Measurements from ENCODE around the gene RFX4. TPM values are rescaled to one million over a fixed set of nuclear protein-coding genes. Genes with fewer than 3 reads are reported as not detected.
"Not testable (repeated sequence)": the region's sequence is repeated elsewhere in the genome, so short reads cannot be mapped to it uniquely, and the experiment has no call there.

The RFX4 gene
- polyA plus RNA-seq, 3 donors from 2014 or later, result not detected

DNA sequence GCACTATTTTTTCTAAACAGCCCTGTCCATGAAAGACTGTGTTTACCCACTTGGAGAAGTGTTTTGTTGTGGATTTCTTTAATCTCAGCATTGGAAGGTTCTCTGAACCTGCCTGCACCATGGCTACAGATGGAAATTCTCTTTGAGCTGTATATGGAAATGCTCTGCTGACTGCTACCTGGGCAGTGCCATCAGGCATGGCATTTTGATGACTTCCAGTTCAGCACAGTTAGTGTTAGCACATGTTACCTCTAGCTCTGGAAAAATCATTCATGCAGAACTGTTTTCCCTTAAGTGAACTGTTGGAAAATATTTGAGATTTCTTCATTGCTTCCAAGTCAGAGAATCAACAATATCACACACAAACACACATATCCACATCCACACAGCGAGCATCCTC, 139.1 kb downstream of the RFX4 start:
- Mint-ChIP-seq H3K4me3 (no peak overlapping the region), H3K36me3 (no peaks in the 10 kb centered on the region), H3K27ac (no peak overlapping the region), H3K9me3 (no peaks in the 10 kb centered on the region), H3K27me3 (ENCODE audit: low read depth in 3 of 3) (peaks cover 0 to 3% (median 2%) of the 10 kb centered on the region in 3 donors), H3K4me1 (no peaks in the 10 kb centered on the region)
- no peak for DNase-seq

DNA sequence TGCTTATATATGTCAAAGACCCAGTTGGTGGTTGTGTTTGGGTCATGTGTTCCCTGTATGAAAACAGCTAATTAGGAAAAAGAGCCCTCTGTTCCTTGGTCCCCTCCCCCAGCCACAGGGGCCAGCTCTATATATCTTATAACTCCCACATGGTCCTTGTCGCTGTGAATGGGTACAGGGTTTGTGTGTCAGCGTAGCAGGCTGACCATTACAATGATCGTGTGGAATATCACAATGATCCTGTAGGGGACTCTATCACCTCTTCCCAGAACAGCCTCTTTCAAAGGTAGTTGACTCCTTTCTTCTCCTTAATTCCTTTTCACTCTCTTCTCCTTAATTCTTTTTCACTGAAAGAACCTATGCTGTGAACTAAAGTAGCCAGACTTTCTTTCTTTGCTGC, 140.0 kb downstream of the RFX4 start:
- Mint-ChIP-seq H3K4me1 (no peaks in the 10 kb centered on the region), H3K27me3 (ENCODE audit: low read depth in 3 of 3) (peaks cover 0 to 5% (median 3%) of the 10 kb centered on the region in 3 donors), H3K27ac (no peak overlapping the region), H3K4me3 (no peak overlapping the region), H3K9me3 (no peaks in the 10 kb centered on the region), H3K36me3 (no peaks in the 10 kb centered on the region)
- no peak for DNase-seq

DNA sequence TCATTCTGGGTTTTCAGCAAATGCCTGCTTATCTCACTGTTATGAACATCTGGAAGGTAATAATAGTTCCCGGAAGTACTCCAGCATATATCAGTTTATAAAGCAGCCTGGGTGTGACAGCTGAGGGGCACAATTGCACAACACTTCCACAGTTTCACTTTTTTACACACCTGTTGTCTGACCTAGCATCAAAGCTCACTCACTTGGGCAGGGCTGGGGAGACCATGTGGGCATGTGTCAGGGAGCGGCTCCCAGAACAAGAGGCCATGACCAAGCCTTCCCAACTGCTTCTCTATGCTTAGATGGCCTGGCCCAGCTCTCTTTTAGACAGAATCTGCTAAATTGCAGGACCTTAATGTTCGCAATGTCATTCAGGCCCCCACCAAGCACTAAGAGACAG, 140.6 kb downstream of the RFX4 start:
- no peak for DNase-seq
- Mint-ChIP-seq H3K27me3 (ENCODE audit: low read depth in 3 of 3) (peaks cover 0 to 5% (median 3%) of the 10 kb centered on the region in 3 donors), H3K9me3 (no peaks in the 10 kb centered on the region), H3K27ac (no peak overlapping the region), H3K36me3 (no peaks in the 10 kb centered on the region), H3K4me1 (no peaks in the 10 kb centered on the region), H3K4me3 (no peak overlapping the region)

DNA sequence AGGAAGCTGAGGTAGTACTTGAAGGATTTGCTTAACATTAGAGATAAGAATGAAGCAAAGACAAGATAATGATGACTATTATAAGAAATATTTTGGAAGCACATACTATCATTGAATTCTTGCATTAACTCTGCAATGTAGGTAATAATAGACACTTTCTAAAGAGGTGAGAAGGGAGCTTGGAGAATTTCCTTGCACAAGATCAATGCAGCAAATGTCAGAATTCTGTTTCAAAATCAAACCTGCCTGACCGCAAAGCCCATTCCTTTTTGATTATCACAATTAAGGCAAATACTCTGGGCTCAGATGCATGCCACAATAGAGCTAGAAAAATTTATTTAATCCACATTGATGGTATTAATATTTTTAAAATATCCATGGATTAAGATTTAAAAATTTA, 141.3 kb downstream of the RFX4 start:
- Mint-ChIP-seq H3K9me3 (no peaks in the 10 kb centered on the region), H3K4me1 (no peaks in the 10 kb centered on the region), H3K27ac (no peak overlapping the region), H3K36me3 (no peaks in the 10 kb centered on the region), H3K4me3 (no peak overlapping the region), H3K27me3 (ENCODE audit: low read depth in 3 of 3) (peaks cover 0 to 5% (median 3%) of the 10 kb centered on the region in 3 donors)
- DNase-seq, result no peak

DNA sequence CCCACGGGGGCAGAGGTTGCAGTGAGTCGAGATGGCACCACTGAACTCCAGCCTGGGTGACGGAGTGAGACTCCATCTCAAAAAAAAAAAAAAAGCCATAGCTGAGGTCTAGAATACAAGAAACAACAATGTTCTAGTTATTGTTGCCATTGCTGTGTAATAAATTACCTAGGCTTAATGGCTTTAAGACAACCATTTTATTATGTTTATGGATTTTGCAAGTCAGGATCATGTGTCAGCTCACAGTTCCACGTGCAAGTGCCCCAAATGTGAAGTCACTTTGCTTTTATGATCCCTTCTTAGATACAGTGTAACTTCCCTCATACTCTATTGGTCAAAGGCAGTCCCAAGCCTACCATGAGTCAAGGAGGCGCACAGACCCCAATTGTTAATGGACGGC, 142.1 kb downstream of the RFX4 start:
- DNase-seq, result no peak
- H3K4me3 Mint-ChIP-seq, result no peak overlapping the region
- H3K4me1 Mint-ChIP-seq, result no peaks in the 10 kb centered on the region
- no peaks in the 10 kb centered on the region for H3K9me3 Mint-ChIP-seq
- peaks cover 3 to 5% (median 3%) of the 10 kb centered on the region in 3 donors for H3K27me3 Mint-ChIP-seq (ENCODE audit: low read depth in 3 of 3)
- no peak overlapping the region for H3K27ac Mint-ChIP-seq
- H3K36me3 Mint-ChIP-seq, result no peaks in the 10 kb centered on the region

DNA sequence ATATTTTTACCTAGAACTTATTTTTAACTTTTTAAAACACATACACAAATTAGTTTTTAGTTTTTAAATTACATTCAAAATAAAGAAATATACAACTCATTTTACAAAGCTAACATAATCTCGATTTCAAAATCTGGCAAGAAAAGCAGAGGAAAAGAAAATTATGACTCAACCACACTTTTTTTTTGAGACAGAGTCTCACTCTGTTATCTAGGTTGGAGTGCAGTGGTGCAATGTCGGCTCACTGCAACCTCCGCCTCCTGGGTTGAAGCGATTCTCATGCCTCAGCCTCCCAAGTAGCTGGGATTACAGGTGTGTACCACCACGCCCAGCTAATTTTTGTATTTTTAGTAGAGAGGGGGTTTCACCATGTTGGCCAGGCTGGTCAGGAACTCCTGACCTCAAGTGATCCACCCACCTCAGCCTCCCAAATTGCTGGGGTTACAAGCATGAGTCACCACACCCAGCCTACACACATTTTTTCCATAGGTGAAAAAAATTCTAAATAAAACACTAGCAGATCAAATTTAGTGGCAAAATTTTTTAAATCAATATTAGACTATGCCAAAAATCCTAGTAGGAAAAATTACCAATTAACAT, 143.9 kb downstream of the RFX4 start:
- not testable (repeated sequence) for DNase-seq; H3K27me3 Mint-ChIP-seq (ENCODE audit: low read depth in 3 of 3)

DNA sequence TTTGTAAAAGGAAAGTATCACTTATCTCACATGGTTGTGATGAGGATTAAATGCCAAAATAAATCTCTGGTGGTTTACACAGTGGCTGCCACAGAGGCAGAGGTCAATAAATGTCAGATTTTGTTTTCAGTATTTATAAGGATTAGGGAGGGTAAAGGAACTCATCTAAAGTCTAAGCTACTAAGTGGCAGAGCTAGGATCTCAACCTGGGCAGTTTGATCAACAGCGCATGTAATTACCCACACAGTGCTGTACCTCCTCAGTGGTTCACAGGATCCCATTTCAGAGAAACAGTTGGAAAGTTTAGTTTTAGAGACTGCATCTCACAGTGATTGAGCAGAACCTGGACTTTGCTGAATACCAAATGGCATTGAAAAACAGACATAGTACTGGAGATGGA, 146.8 kb downstream of the RFX4 start:
- Mint-ChIP-seq H3K9me3 (no peaks in the 10 kb centered on the region), H3K4me3 (no peak overlapping the region), H3K36me3 (no peaks in the 10 kb centered on the region), H3K27ac (no peak overlapping the region), H3K4me1 (no peaks in the 10 kb centered on the region), H3K27me3 (ENCODE audit: low read depth in 3 of 3) (peaks cover 0 to 3% (median 3%) of the 10 kb centered on the region in 3 donors)
- DNase-seq, result no peak

More for the DNA sequence above, 143.9 kb downstream of the RFX4 start:
- H3K9me3 Mint-ChIP-seq, H3K4me1 Mint-ChIP-seq, H3K36me3 Mint-ChIP-seq, H3K27ac Mint-ChIP-seq, H3K4me3 Mint-ChIP-seq: not testable (repeated sequence)

DNA sequence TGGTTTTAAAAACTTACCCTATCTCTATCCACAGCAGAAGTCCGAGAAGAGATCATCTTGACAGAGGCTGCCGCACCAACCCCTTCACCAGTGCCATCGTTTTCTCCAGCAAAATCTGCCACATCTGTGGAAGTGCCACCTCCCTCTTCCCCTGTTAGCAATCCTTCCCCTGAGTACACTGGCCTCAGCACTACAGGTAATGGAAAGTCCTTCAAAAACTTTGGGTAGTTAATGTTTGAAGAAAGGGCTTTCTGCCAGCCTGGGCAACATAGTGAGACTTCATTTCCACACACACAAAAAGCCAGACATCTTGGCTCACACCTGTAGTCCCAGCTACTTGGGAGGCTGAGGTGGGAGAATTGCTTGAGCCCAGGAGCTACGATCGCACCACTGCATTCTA, 150.1 kb downstream of the RFX4 start:
- no peak overlapping the region for H3K4me3 Mint-ChIP-seq
- DNase-seq, result no peak
- peaks cover 0 to 5% (median 5%) of the 10 kb centered on the region in 3 donors for H3K27me3 Mint-ChIP-seq (ENCODE audit: low read depth in 3 of 3)

DNA sequence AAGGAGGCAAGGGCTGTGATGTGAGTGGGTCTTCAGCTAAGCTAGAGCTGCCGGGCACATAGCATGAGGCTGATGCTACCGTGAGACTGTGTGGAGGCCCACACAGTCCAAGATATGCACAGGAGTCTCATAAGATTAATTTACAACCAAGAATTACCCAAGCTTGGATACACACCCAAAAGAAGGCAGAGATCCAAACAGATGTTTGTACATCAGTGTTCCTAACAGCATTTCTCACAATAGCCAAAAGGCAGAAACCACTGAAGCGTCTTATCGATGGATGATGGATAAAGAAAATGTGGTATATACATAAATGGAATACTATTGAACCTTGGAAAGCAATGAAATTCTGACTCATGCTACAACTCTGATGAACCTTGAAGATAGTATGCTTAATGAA, 150.9 kb downstream of the RFX4 start:
- H3K4me3 Mint-ChIP-seq, result no peak overlapping the region
- no peaks in the 10 kb centered on the region for H3K9me3 Mint-ChIP-seq
- DNase-seq, result no peak
- H3K4me1 Mint-ChIP-seq, result no peaks in the 10 kb centered on the region
- H3K27ac Mint-ChIP-seq, result no peak overlapping the region
- H3K27me3 Mint-ChIP-seq (ENCODE audit: low read depth in 3 of 3), result peaks cover 0 to 5% (median 5%) of the 10 kb centered on the region in 3 donors
- H3K36me3 Mint-ChIP-seq, result no peaks in the 10 kb centered on the region

More for the DNA sequence above, 150.1 kb downstream of the RFX4 start:
- Mint-ChIP-seq H3K9me3 (no peaks in the 10 kb centered on the region), H3K27ac (no peak overlapping the region), H3K4me1 (no peaks in the 10 kb centered on the region), H3K36me3 (no peaks in the 10 kb centered on the region)

DNA sequence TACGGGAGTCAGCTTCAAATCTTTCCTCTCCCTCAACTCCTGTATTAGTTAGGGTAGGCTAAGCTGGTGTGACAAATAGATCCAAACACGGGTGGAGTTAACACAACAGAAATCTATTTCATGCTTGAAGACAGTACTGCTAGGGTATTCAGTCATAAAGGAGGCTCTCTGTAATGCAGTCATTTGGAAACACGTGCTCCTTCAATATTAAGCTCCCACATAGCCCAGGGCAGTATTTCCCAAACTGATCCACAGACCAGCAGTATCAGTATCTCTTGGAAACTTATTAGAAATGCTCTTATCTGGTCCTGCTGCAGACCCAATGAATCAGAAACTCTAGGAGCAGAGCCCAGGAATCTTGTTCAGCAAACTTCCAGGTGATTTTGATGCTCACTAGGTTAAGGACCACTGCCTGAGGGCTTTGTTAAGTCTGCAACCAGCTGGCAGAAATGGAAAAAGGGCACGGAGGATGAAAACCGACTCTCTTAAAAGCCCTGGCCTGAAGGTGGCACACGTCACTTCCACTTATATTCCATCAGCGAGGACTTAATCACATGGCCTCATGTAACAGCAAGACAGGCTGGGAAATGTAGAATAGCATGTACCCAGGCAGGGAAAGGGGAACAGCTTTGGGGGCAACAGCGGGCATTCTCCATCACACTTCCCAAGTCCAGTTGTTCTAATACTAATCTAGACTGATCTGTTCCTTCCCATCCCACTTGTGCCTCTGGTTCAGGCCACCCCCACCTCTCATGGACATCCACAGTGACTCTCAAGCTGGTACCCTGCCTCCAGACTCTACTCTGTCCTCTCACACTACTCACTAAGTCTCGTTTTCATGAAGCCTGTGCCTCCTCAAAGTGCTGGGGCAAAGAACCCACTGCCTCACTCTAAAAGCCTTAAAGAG, 153.5 kb downstream of the RFX4 start:
- Mint-ChIP-seq H3K36me3 (no peaks in the 10 kb centered on the region), H3K4me3 (no peak overlapping the region), H3K9me3 (no peaks in the 10 kb centered on the region), H3K27me3 (ENCODE audit: low read depth in 3 of 3) (peaks cover 2 to 7% (median 2%) of the 10 kb centered on the region in 3 donors), H3K4me1 (no peaks in the 10 kb centered on the region), H3K27ac (no peak overlapping the region)
- DNase-seq, result no peak

DNA sequence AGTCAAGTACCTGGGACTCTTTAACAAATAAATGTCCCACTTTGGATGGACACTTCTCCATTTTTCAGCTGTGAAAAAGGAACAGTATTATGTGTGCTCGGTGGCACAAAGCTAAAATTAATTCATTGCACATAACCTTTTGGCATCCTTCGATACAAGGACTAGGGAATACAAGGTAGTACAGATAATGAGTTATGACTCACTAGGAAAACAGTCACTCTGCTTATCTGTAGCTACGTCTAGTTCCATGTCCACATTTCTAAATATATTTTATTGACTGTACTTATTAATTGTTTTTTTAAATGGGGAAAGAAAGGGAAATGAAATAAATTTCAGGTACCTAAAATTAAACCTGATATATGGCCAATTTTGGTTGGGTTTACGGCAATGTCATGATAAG, 156.5 kb downstream of the RFX4 start:
- Mint-ChIP-seq H3K36me3 (no peaks in the 10 kb centered on the region), H3K4me3 (no peak overlapping the region), H3K9me3 (no peaks in the 10 kb centered on the region), H3K27me3 (ENCODE audit: low read depth in 3 of 3) (peaks cover 2 to 6% (median 4%) of the 10 kb centered on the region in 3 donors), H3K27ac (no peak overlapping the region), H3K4me1 (no peaks in the 10 kb centered on the region)
- no peak for DNase-seq

DNA sequence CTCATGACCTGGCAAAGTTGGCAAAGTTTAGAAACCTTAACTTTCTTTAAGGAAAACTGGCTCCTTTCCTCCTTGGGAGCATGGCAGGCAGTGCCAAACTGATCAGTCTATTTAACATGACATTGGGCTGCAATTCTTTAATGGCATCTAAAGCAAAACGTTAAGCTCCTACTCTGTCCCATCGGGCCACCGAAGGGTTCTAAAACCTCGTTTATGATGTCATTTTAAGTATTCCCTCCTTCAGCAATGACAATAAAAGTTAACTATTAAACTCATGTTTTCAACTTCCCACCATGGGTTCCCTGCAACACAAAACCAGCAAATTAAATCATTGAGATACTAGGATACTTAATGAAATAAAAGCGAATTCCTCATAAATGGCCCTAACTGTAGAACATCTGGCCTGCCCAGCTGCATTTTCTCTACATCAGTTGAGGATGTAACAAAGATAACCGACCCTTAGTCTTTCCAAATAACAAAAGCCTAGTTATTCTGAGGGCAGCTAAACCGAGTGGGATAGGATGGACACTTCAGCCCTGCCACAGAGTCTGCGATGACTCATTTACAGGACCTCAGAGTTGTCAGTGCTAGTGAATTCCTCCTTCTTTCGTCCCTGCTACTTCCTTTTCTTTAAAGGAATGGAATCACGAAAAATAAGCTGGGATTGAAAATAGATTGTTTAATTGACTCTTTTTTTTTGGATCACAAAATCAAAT, 157.2 kb downstream of the RFX4 start:
- no peak for DNase-seq
- Mint-ChIP-seq H3K27me3 (ENCODE audit: low read depth in 3 of 3) (peaks cover 2 to 6% (median 4%) of the 10 kb centered on the region in 3 donors), H3K4me3 (no peak overlapping the region), H3K36me3 (no peaks in the 10 kb centered on the region), H3K4me1 (no peaks in the 10 kb centered on the region), H3K9me3 (no peaks in the 10 kb centered on the region), H3K27ac (no peak overlapping the region)

DNA sequence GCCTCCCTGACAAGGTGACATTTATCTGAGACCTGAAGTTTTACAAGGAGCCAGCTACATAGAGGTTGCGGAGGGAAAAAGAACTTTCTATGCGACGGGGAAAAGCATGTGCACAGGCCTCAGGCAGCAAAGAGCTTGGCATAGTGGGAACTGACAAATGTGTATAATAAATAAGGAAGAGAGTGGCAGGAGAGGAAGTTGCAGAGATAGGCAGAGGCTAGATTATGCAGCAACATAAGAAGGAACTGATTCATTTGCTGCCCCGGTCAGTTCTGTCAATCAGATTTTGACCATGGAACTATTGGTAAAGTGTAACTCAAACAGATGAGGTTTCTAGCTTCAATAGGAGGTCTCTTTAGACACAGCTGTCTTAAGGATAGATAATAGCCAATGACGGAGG, 158.0 kb downstream of the RFX4 start:
- H3K4me1 Mint-ChIP-seq, result no peaks in the 10 kb centered on the region
- no peak overlapping the region for H3K4me3 Mint-ChIP-seq
- H3K27ac Mint-ChIP-seq, result no peak overlapping the region
- H3K9me3 Mint-ChIP-seq, result no peaks in the 10 kb centered on the region
- no peak for DNase-seq
- peaks cover 2 to 6% (median 4%) of the 10 kb centered on the region in 3 donors for H3K27me3 Mint-ChIP-seq (ENCODE audit: low read depth in 3 of 3)
- no peaks in the 10 kb centered on the region for H3K36me3 Mint-ChIP-seq

DNA sequence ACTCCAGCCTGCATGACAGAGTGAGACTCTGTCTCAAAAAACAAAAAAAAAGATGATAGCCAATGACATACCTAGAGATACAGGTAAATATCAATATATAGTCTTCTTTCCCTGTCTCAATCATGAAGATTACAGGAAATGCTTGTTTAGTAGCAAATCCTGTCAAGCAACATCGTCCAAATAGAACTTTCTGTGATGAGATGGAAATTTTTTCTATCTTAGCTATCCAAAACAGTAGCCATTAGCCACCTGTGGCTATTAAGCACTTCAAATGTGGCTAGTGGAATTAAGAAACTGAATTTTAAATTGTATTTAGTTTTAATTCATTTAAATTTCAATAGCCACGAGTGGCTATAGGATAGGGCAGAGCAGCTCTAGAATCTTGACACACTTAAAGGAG, 158.4 kb downstream of the RFX4 start:
- DNase-seq, result no peak
- Mint-ChIP-seq H3K4me3 (no peak overlapping the region), H3K36me3 (no peaks in the 10 kb centered on the region), H3K9me3 (no peaks in the 10 kb centered on the region), H3K4me1 (no peaks in the 10 kb centered on the region), H3K27ac (no peak overlapping the region), H3K27me3 (ENCODE audit: low read depth in 3 of 3) (peaks cover 2 to 6% (median 4%) of the 10 kb centered on the region in 3 donors)

Measured in immature natural killer cell (primary cell).